HG03280 (cell line): ENCODE data around the gene APOBR.

Experiments used
- ATAC-seq: cut with Tn5 transposase; IDR thresholded peaks from one replicate; pipeline ENCODE4 v1.9.1; 2021; ENCODE audit warnings: mild to moderate bottlenecking, moderate library complexity; ENCODE audit not compliant: unreplicated experiment

The APOBR gene

DNA sequence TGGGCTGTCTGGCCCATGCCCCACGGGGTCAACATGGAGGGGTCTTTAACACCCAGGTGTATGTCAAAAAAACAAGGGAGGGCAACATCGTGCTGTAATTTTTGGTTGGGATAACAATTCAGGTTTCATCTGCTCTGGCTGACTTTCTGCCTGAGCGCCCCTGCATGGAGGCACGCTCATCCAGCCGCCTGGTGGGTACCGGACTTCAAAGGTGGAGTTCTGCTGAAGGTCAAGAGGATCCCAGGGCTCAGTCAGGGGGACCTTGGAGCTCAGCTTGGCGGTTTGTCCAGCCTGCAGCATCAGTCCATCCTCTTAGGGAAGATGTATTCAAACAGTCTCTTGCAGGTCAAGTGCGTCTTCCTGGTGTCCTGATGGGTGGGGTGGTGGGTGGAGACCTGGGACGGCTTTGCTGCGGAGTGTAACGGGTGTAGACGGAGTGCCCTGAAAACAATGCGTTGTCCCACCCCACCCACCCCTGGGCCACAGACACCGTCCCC, 53.9 kb downstream of the APOBR start:
- no peak for ATAC-seq
